Kidney glomerular epithelial cell (primary cell): ENCODE data around the gene GOLGA6L7.
"Not testable (repeated sequence)": the region's sequence is repeated elsewhere in the genome, so short reads cannot be mapped to it uniquely, and the experiment has no call there.

Source experiments
- DNase-seq: peaks from one replicate; lab custom pipeline; 2025; lab: John Stamatoyannopoulos, UW

Gene GOLGA6L7

DNA sequence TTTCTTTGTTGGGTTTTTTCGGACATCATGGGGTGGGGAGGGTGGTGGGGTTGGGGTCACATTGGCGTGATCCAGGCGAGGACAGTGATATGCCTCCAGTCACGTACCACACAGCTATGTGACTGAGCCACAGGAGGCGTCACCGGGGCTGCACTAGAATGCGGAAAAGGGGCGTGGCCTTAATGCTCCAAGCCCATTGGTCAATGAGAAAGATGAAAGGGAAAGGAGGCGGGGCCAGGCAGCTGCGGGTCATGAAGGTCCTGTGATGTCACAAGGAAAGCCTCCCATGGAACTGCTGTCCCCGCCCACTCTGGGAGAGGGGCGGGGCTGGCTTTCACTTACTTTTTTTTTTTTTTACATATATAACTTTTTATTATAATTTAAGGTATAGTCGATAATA, at the start of gene GOLGA6L7:
GOLGA6L7 (minus strand) TSS at position 124 of the 400 bp plus-strand sequence; CDS start at position 29, 95 bp downstream.
- not testable (repeated sequence) for DNase-seq

DNA sequence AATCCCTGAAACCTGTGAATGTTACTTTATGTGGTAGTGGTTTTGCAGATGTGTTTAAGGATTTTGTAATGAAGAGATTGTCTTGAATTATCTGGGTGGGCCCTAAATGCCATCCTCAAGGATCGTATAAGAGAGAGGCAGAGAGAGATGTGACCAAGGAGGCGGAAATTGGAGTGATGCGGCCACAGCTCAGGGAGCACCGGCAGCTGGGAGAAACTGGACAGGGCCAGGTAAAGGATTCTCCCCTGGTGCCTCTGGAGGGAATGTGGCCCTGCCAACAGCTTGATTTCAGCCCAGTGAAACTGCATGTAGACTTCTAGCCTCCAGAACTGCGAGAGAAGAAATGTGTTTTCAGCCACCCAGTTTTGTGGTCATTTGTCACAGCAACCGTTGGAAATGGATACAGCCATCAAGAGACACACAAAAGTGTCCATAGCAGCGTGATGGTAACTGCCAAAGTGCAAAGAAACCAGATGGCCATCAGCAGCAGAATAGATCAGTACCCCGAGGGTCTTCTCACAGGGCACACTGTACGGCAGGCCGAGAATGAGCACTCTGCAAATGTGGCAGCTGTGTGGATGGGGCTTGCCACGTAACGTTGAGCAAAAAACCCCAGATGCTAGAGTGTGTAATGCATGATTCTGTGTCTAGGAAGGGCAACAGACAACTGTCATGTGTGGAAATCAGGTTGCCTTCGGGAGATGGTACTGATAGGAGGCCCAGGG, 49.6 kb upstream of the GOLGA6L7 start:
- DNase-seq, result no peak

GRCh38 chr15:28896951-28897350, 48.5 kb upstream of the GOLGA6L7 start:
- DNase-seq, result peak; percentile 84

DNA sequence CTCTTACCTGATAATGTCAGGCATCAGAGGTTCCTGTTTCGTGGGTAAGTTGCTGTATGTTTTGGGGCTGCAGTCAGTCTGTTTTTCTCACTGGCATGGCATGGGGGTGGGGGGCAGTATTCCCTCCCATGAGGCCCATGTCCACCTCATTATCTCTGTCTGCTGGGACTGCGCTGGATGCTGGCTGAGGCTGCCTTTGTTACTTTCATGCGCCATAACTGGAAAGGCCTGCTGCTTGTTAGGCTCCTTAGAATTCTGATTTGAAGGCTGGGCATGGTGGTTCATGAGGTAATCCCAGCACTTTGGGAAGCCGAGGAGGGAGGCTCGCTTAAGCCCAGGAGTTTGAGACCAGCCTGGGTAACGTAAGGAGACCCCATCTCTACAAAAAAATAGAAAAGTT, 47.1 kb upstream of the GOLGA6L7 start:
- DNase-seq, result no peak

DNA sequence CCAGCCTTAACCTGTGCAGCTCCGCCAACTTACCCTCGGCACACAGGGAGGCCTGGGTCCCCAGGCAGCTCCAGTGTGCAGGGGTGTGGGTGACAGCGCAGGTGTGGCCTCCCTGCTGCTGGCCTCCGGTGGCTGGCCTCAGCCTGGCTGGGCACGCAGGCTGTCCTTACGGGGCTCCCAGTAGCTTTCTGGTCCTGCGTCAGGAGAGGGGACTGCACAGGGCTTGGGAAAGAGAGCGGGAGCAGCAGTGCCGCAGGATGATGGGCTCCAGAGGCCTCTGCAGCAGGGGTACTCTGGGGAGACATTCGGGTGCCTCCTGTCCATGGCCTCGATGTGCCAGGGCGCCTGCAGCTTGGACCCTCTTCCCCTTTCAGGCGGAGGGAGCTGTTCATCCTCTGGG, 46.7 kb upstream of the GOLGA6L7 start:
- DNase-seq, result no peak

- no peak for DNase-seq
Observed at GRCh38 chr15:28894631-28895030, 46.2 kb upstream of the GOLGA6L7 start.

GRCh38 chr15:28892789-28893610, 44.6 kb upstream of the GOLGA6L7 start:
- DNase-seq, result no peak

GRCh38 chr15:28891588-28891987, 43.1 kb upstream of the GOLGA6L7 start:
- DNase-seq, result no peak

DNA sequence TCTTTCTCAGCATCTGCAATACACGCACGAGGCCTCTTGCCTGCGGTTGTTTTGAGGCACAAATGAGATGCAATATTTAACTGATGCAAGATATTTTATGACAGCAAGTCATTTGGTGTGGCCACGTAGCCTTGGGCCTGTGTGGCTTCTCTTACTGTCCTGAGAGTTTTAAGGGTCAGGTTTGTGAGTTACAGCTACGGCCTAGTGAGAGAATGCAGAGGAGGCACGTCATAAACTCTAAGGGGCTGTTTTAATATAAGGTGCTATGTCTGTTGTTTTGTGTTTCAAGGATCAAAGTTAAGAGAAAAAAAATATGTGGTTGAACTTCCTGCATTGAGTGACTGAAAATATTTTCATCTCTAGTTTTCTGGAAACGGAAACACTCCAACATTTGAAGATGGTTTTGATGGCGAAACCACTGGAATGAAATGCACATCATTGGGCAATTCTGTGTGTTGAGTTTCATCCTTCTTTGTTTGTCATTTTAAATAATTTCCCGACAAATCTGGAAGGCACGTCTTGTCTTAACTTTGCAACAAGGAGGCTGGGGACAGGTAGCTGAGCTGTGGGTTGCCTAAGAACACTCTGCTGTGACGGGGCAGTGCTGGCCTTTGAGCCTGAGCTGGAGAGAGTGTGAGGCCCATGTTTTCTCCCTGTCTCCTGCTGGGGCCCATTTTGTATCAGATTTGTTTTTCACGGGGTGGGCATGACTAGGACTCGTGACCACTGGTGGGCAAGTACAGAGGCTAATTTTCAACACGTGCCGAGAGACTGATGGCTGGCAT, 42.5 kb upstream of the GOLGA6L7 start:
- DNase-seq, result no peak

- not testable (repeated sequence) for DNase-seq
Observed at GRCh38 chr15:28890291-28890690, 41.8 kb upstream of the GOLGA6L7 start.

DNA sequence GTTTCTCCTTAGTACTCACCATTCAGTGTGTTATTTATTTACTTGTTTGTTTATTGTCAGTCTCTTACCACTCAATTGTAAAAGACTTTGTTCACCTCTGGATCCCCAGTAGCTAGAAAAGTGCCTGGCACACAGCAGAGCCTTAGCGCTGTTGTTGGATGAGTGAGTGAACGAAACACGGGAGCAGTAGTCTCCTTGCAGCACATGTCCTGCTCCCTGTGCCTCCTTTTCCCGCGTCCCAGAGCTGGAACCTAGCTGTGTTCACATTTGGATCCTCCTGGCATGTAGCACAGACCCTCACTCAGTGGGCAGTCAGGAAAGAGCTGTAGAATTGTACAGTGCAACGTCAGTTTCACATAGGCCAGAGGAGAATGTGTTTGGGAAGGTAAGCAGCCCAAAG, 41.4 kb upstream of the GOLGA6L7 start:
- not testable (repeated sequence) for DNase-seq

DNA sequence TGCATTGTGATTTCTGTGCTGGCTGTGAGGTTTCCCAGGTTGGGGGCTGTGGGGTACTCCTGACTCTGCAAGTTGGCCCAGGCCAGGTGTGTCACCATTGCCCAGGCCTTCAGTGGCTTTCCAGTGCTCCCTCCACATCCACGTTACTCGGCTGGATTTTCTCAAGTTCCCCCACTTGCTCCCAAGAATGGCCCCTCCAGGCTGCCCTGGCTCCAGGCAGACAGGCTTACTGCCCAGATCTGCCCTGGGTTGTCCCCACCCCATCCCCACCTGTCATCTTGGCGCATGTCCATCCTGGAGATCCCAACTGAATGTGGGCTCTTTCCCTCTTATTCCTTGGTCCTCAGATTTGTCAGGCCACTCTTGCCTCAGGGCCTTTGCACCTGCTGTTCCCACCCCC, 40.9 kb upstream of the GOLGA6L7 start:
- DNase-seq, result no peak

DNA sequence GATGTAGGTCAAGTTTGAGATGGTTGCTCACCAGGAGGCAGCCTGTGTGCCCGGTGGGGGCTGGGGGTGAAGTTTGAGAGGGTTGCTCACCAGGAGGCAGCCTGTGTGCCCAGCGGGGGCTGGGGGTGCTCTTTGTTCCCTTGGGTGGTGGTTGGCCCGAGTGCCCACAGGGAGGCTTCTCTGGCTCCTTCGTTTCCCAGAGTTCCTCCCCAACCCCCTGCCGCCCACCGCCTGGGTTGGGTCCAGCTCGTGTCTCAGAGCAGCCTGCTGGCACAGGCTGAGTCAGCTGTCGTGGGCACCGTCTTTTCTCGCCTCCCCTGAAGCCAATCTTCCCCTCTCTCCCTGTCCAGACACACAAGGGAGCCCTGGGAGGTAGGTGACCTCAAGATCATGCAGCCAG, 40.5 kb upstream of the GOLGA6L7 start:
- no peak for DNase-seq

DNA sequence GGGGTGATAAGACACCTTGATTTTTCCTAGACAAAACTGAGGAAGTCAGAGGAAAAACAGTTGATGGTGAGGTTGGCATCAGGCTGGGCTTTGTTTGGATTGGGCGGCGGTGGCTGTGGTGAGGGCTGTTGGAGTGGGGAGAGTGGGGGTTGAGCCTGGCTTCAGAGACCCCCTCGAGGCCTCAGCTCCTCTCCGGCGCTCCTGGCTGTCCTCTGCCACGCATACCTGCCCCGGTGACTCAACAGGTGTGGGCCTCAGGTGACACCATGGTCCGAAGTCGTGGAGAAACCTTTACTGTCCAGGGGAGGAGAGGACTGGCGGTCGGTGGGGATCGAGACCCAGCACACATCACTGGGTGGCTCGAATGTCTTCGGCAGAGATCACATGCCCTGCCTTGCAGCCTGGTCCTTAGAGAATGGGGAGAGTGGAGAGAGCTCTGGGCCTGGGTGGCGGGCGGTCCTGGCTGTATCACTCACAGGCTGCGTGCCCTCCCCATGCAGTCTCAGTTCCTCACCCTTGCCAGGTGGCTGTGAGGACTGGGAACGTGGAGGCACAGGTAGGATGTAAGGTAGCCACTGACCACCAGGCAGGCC, 40.0 kb upstream of the GOLGA6L7 start:
- DNase-seq, result no peak

GRCh38 chr15:28887339-28888174, 39.1 kb upstream of the GOLGA6L7 start:
- DNase-seq, result no peak

- DNase-seq, result no peak
Observed at GRCh38 chr15:28886431-28887338, 38.2 kb upstream of the GOLGA6L7 start.

GRCh38 chr15:28885630-28886430, 37.4 kb upstream of the GOLGA6L7 start, which contains the start of gene APBA2:
Gene APBA2 (plus strand): TSS chr15:28885974. CDS start chr15:29053885, 167,911 bp downstream.
- peak; percentile 23 for DNase-seq

GRCh38 chr15:28885128-28885629, 36.7 kb upstream of the GOLGA6L7 start:
- DNase-seq, result no peak
